Measurements from ENCODE around the gene ZBTB34.

DNA sequence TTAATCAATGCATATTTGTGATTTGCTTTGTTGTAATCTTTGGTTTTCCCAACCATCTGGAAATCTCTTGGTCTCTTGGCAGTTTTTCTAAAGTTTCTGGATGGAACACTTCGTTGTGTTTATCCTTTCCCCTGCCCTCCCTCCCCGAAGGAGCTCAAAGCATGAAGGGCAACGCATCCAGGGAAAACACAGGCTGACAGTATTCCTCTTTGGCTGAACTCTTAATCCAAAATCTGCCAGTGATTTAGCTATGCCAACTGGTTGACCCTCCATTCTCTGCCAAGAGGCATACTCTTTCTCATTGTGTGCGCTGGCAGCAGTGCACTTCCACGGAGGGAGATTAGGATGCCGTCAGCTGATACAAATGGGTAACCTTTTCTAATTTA, 20.5 kb downstream of the ZBTB34 start:
- TF ChIP-seq, protein P1, sequence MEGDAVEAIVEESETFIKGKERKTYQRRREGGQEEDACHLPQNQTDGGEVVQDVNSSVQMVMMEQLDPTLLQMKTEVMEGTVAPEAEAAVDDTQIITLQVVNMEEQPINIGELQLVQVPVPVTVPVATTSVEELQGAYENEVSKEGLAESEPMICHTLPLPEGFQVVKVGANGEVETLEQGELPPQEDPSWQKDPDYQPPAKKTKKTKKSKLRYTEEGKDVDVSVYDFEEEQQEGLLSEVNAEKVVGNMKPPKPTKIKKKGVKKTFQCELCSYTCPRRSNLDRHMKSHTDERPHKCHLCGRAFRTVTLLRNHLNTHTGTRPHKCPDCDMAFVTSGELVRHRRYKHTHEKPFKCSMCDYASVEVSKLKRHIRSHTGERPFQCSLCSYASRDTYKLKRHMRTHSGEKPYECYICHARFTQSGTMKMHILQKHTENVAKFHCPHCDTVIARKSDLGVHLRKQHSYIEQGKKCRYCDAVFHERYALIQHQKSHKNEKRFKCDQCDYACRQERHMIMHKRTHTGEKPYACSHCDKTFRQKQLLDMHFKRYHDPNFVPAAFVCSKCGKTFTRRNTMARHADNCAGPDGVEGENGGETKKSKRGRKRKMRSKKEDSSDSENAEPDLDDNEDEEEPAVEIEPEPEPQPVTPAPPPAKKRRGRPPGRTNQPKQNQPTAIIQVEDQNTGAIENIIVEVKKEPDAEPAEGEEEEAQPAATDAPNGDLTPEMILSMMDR (IDR thresholded peaks at IDR 0.05), result no peak
- TF ChIP-seq POLR2A (IDR thresholded peaks at IDR 0.05), result no peak

Measured in prostate gland (tissue), 2 donors.